ENCODE data around the gene PPT2.
"Not testable (repeated sequence)": the region's sequence is repeated elsewhere in the genome, so short reads cannot be mapped to it uniquely, and the experiment has no call there.

Gene PPT2

DNA sequence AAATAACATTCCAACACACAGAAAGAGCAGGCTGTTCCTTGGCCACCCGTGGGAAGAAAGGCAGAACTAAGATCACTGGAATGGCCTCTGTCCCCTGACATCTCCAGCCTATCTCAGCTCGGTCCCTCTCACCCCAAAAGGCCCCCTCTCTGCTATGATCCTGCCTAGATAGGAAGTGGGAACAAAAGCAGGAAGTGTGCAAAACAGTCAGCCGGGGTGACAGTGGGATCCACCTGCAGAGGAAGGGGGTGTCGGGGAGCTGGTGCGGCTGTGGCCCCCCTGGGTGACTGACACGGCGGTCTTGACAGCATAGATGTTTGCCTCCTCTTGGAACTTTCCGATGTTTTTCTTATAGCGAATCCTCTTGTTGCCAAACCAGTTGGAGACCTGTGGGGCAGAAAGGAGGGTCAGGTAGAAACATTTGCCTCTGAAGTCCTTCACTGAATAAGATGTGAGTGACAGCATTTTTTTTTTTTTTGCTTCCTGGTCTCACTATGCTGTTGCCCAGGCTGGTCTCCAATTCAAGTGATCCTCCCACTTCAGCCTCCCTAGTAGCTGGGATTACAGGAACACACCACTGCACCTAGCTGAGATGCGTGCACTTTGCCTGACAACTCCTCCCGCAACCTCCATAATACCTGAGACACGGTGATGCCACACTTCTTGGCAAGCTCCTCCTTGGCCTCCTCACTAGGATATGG lies 33.2 kb downstream of the PPT2 start:
- Histone ChIP-seq H3K27me3 (ENCODE audit: insufficient read depth, poor library complexity, severe bottlenecking) (no peaks in the 10 kb centered on the region), H3K27ac (ENCODE audit: poor library complexity, severe bottlenecking) (peak overlapping the region; percentile 25), H3K9me3 (ENCODE audit: severe bottlenecking) (no peaks in the 10 kb centered on the region), H3K4me1 (ENCODE audit: insufficient read depth, poor library complexity, severe bottlenecking) (peaks cover 4% of the 10 kb centered on the region), H3K36me3 (ENCODE audit: low read depth) (peaks cover 34% of the 10 kb centered on the region), H3K4me3 (ENCODE audit: severe bottlenecking) (no peak overlapping the region)
- DNase-seq (ENCODE audit: low spot score): no peak
- TF ChIP-seq, protein P1, sequence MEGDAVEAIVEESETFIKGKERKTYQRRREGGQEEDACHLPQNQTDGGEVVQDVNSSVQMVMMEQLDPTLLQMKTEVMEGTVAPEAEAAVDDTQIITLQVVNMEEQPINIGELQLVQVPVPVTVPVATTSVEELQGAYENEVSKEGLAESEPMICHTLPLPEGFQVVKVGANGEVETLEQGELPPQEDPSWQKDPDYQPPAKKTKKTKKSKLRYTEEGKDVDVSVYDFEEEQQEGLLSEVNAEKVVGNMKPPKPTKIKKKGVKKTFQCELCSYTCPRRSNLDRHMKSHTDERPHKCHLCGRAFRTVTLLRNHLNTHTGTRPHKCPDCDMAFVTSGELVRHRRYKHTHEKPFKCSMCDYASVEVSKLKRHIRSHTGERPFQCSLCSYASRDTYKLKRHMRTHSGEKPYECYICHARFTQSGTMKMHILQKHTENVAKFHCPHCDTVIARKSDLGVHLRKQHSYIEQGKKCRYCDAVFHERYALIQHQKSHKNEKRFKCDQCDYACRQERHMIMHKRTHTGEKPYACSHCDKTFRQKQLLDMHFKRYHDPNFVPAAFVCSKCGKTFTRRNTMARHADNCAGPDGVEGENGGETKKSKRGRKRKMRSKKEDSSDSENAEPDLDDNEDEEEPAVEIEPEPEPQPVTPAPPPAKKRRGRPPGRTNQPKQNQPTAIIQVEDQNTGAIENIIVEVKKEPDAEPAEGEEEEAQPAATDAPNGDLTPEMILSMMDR (IDR thresholded peaks at IDR 0.05; ENCODE audit: poor library complexity, severe bottlenecking): no peak
- no peak for ATAC-seq (ENCODE audit: low read depth)

DNA sequence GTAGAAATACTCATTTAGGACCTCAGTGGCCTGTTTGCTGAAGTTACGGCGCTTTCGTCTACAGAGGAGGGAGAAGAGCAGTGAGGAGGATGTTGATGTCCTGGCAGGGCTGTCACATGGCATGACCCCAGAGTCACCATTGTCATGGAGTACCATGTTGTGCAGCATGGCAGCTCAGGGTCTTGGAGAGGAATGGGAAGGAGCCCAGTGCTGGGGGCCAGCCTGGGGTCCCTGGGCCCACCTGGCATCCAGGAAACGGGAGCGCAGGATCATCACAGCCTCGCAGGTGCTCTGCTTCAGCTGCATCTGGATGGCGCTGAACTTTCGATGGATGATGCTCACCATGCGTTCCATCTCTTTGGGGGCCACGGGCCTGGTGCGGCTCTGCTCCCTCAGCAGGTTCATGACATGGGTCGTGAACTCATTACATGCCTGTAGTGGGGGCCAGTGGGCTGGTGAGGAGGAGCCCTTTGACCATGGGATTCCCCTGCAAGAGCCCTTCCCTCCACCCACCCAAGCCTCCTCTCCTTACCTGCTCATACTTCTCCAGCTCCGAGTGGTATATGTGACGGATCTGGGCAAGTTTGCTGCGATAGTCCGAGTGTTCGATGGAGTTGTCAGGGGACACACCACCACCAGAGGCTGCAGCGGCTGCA lies 33.9 kb downstream of the PPT2 start:
- not testable (repeated sequence) for ATAC-seq (ENCODE audit: low read depth); H3K27me3 ChIP-seq (ENCODE audit: insufficient read depth, poor library complexity, severe bottlenecking); H3K4me3 ChIP-seq (ENCODE audit: severe bottlenecking); H3K9me3 ChIP-seq (ENCODE audit: severe bottlenecking); DNase-seq (ENCODE audit: low spot score); H3K4me1 ChIP-seq (ENCODE audit: insufficient read depth, poor library complexity, severe bottlenecking)
- H3K36me3 ChIP-seq (ENCODE audit: low read depth): peaks cover 34% of the 10 kb centered on the region
- H3K27ac ChIP-seq (ENCODE audit: poor library complexity, severe bottlenecking): peak overlapping the region; percentile 81

DNA sequence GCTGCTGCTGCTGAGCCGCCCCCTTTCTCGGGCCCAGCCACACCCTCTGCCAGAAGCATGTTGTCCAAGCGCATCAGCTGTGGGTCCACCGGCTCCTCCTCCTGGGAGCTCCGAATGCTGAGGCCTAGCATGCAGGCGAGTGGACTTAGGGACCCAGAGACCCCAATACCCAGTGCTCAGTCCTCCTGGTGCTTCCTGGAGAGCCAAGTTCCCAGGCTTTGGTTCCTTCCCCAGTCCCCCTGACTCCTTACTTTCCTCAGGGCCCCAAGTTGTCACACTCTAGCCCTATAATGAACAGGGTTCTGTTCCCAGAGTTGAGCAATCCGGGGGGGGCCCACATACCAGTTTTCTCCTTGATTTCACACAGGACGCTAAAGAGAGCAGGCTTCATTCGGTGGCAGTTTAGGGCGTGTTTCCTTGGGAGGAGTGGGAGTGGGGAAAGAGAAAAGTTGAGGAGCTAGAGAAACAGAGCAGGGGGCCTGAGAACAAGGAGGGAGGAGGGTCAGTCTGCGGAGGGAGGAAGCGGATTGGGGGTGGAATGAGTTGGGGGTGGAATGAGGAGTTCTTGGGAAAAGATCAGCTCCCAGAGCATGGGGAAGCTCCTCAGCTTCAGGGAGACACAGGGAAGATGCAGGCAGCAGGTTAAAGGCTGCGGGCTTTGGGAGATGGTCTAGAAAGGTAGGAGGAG lies 34.6 kb downstream of the PPT2 start:
- TF ChIP-seq, protein P1 (IDR thresholded peaks at IDR 0.05; ENCODE audit: poor library complexity, severe bottlenecking): no peak
- DNase-seq (ENCODE audit: low spot score) (no peak), ATAC-seq (ENCODE audit: low read depth) (no peak)
- no peaks in the 10 kb centered on the region for H3K9me3 ChIP-seq (ENCODE audit: severe bottlenecking)
- peak overlapping the region; percentile 81 for H3K27ac ChIP-seq (ENCODE audit: poor library complexity, severe bottlenecking)
- peaks cover 9% of the 10 kb centered on the region for H3K4me1 ChIP-seq (ENCODE audit: insufficient read depth, poor library complexity, severe bottlenecking)
- H3K27me3 ChIP-seq (ENCODE audit: insufficient read depth, poor library complexity, severe bottlenecking): no peaks in the 10 kb centered on the region
- peak overlapping the region; percentile 70 for H3K4me3 ChIP-seq (ENCODE audit: severe bottlenecking)
- H3K36me3 ChIP-seq (ENCODE audit: low read depth): peaks cover 28% of the 10 kb centered on the region

DNA sequence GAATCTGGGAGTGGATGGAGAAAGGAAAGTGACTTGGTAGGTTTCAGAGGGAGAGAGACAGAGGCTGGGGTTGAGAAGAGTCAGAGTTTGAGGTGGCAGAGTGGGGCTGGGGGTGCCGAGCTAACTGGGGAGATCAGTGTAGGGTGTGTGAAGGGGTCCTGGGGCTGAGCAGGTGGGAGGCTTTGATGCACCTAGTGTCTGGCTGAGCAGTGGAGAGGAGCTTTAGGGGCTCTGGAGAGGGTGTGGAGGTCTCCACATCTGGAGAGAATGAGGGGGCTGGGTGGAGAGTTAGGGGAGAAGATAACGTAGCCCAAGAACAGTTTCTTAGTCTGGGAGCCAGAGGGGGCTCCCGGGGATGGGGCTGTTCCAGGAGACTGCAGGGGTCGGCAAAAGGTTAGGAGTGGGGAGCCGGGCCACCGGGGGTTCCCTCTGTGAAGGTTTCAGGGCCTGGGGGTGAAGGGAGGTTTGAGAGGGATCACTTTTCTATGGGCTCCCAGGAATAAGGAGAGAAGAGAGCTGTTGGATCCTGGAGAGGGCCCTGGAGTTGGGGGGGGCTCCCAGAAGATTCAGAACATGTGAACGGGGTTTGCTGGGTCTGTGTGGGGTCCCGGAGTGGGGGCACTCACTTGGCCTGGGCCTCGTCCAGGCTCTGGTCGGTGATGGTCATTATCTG lies 35.3 kb downstream of the PPT2 start:
- DNase-seq (ENCODE audit: low spot score) (no peak), ATAC-seq (ENCODE audit: low read depth) (no peak)
- peaks cover 9% of the 10 kb centered on the region for H3K4me1 ChIP-seq (ENCODE audit: insufficient read depth, poor library complexity, severe bottlenecking)

DNA sequence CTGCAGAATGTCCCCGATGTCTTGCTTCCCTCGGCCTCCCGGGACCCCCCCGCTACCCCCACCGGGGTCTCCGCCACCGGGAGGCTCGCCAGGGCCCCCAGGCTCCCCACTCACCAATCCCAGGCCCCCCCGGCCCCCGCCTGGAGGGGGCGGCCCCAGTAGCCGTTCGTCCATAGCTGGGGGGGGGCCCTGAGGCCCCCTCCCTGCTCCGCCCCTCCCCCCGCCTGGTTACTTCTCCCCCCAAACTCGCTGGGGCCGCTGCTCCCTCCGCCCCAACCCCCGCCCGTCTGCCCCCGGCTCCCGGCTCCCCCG lies 35.8 kb downstream of the PPT2 start:
- H3K4me3 ChIP-seq (ENCODE audit: severe bottlenecking): peak overlapping the region; percentile 70
- peaks cover 10% of the 10 kb centered on the region for H3K4me1 ChIP-seq (ENCODE audit: insufficient read depth, poor library complexity, severe bottlenecking)
- no peak for ATAC-seq (ENCODE audit: low read depth)
- H3K27ac ChIP-seq (ENCODE audit: poor library complexity, severe bottlenecking): peak overlapping the region; percentile 81
- no peaks in the 10 kb centered on the region for H3K27me3 ChIP-seq (ENCODE audit: insufficient read depth, poor library complexity, severe bottlenecking)
- DNase-seq (ENCODE audit: low spot score): no peak
- TF ChIP-seq, protein P1 (IDR thresholded peaks at IDR 0.05; ENCODE audit: poor library complexity, severe bottlenecking): no peak
- H3K36me3 ChIP-seq (ENCODE audit: low read depth): peaks cover 18% of the 10 kb centered on the region
- no peaks in the 10 kb centered on the region for H3K9me3 ChIP-seq (ENCODE audit: severe bottlenecking)

More for the DNA sequence above, 35.3 kb downstream of the PPT2 start:
- peaks cover 21% of the 10 kb centered on the region for H3K36me3 ChIP-seq (ENCODE audit: low read depth)
- H3K27me3 ChIP-seq (ENCODE audit: insufficient read depth, poor library complexity, severe bottlenecking): no peaks in the 10 kb centered on the region
- TF ChIP-seq, protein P1 (IDR thresholded peaks at IDR 0.05; ENCODE audit: poor library complexity, severe bottlenecking): no peak
- H3K4me3 ChIP-seq (ENCODE audit: severe bottlenecking): peak overlapping the region; percentile 70
- peak overlapping the region; percentile 81 for H3K27ac ChIP-seq (ENCODE audit: poor library complexity, severe bottlenecking)
- H3K9me3 ChIP-seq (ENCODE audit: severe bottlenecking): no peaks in the 10 kb centered on the region

Measured in RWPE2 (cell line).